WTC11 (cell line): ENCODE data around the gene CD9. TPM values are rescaled to one million over a fixed set of nuclear protein-coding genes. Genes with fewer than 3 reads are reported as not detected.
A peak's percentile ranks its signal among the peaks of the same experiment; 100 is the strongest.

Source experiments
- ATAC-seq: fragments of 200-7000 bp; cut with Tn5 transposase; 2 replicates; pipeline ENCODE4 v1.10.0; 2021; ENCODE audit warnings: mild to moderate bottlenecking, moderate library complexity
- CTCF ChIA-PET: fragments of 300-600 bp; sonication (Branson Sonifier 250); formaldehyde crosslinking; loops from one replicate; lab custom pipeline; 2021; ENCODE audit warnings: antibody characterized with exemption; lab: Charles Lee
- POLR2A ChIA-PET: fragments of 350-600 bp; sonication (Branson Sonifier 250); formaldehyde crosslinking; loops from one replicate; lab custom pipeline; 2021; ENCODE audit warnings: antibody characterized with exemption; lab: Charles Lee
- DNase-seq: peaks from one replicate; pipeline ENCODE4 v3.0.0; 2021; ENCODE audit warnings: low spot score
- H3K27ac Mint-ChIP-seq: 2 replicates; pipeline ENCODE4 v1.8.0; 2021; ENCODE audit warnings: mixed read lengths
- H3K27me3 Mint-ChIP-seq: 2 replicates; pipeline ENCODE4 v1.8.0; 2021; ENCODE audit warnings: low read depth, mild to moderate bottlenecking, moderate library complexity, mixed read lengths
- H3K36me3 Mint-ChIP-seq: 2 replicates; pipeline ENCODE4 v1.8.0; 2021; ENCODE audit warnings: mixed read lengths
- H3K4me1 Mint-ChIP-seq: 2 replicates; pipeline ENCODE4 v1.8.0; 2022; ENCODE audit warnings: mixed read lengths
- H3K4me3 Mint-ChIP-seq: 2 replicates; pipeline ENCODE4 v1.8.0; 2021; ENCODE audit warnings: mild to moderate bottlenecking, moderate library complexity, mixed read lengths
- H3K9me3 Mint-ChIP-seq: 2 replicates; pipeline ENCODE4 v1.8.0; 2021; ENCODE audit warnings: mixed read lengths
- CREB1 ChIP-seq: sonication (generic); formaldehyde crosslinking; IDR thresholded peaks from 2 replicates; pipeline ENCODE4 v1.8.0; 2023; ENCODE audit warnings: mild to moderate bottlenecking, missing genetic modification reagents
- EMX1 ChIP-seq: fragments of 250-450 bp; sonication (Bioruptor Pico); IDR thresholded peaks from 2 replicates; pipeline ENCODE4 v1.8.0; 2021; ENCODE audit warnings: mild to moderate bottlenecking
- GTF2I ChIP-seq: fragments of 250-450 bp; sonication (Bioruptor Pico); conservative IDR thresholded peaks from 2 replicates; pipeline ENCODE4 v1.4.0; 2021; ENCODE audit warnings: mild to moderate bottlenecking
- HMGA2 ChIP-seq: fragments of 250-450 bp; sonication (Bioruptor Pico); IDR thresholded peaks from 2 replicates; pipeline ENCODE4 v1.4.0; 2021; ENCODE audit warnings: mild to moderate bottlenecking, moderate library complexity
- NFE2L1 ChIP-seq: sonication (generic); formaldehyde crosslinking; IDR thresholded peaks from 2 replicates; pipeline ENCODE4 v1.8.1; 2023; ENCODE audit warnings: missing genetic modification reagents
- NR3C1 ChIP-seq: sonication (generic); formaldehyde crosslinking; conservative IDR thresholded peaks from 2 replicates; pipeline ENCODE4 v1.8.1; 2023; ENCODE audit warnings: low read depth, mild to moderate bottlenecking, missing genetic modification reagents
- PRRX2 ChIP-seq: fragments of 250-450 bp; sonication (Bioruptor Pico); IDR thresholded peaks from 2 replicates; pipeline ENCODE4 v1.8.0; 2021; ENCODE audit warnings: mild to moderate bottlenecking
- SMAD4 ChIP-seq: sonication (generic); formaldehyde crosslinking; IDR thresholded peaks from 2 replicates; pipeline ENCODE4 v1.8.0; 2022; ENCODE audit warnings: mild to moderate bottlenecking, missing genetic modification reagents
- SOX15 ChIP-seq: fragments of 250-450 bp; sonication (Bioruptor Pico); IDR thresholded peaks from 2 replicates; pipeline ENCODE4 v1.9.0; 2021; ENCODE audit warnings: mild to moderate bottlenecking
- SP1 ChIP-seq: sonication (generic); formaldehyde crosslinking; conservative IDR thresholded peaks from 2 replicates; pipeline ENCODE4 v1.8.1; 2022; ENCODE audit warnings: missing genetic modification reagents
- TP53 ChIP-seq: sonication (generic); formaldehyde crosslinking; IDR thresholded peaks from 2 replicates; pipeline ENCODE4 v1.8.1; 2023; ENCODE audit warnings: mild to moderate bottlenecking, missing genetic modification reagents
- ZBTB21 ChIP-seq: sonication (generic); formaldehyde crosslinking; IDR thresholded peaks from 2 replicates; pipeline ENCODE4 v1.8.1; 2023; ENCODE audit warnings: mild to moderate bottlenecking, missing genetic modification reagents, borderline replicate concordance
- ZBTB43 ChIP-seq: sonication (generic); formaldehyde crosslinking; IDR thresholded peaks from 2 replicates; pipeline ENCODE4 v1.8.1; 2023; ENCODE audit warnings: mild to moderate bottlenecking, missing genetic modification reagents
- ZNF121 ChIP-seq: sonication (generic); formaldehyde crosslinking; IDR thresholded peaks from 2 replicates; pipeline ENCODE4 v1.8.0; 2023; ENCODE audit warnings: missing genetic modification reagents
- ZNF219 ChIP-seq: sonication (generic); formaldehyde crosslinking; IDR thresholded peaks from 2 replicates; pipeline ENCODE4 v1.8.0; 2023; ENCODE audit warnings: missing genetic modification reagents, mild to moderate bottlenecking, borderline replicate concordance
- ZNF317 ChIP-seq: sonication (generic); formaldehyde crosslinking; IDR thresholded peaks from 2 replicates; pipeline ENCODE4 v1.8.1; 2023; ENCODE audit warnings: low read depth, mild to moderate bottlenecking, moderate library complexity, missing genetic modification reagents, borderline replicate concordance
- ZNF423 ChIP-seq: fragments of 250-450 bp; sonication (Bioruptor Pico); IDR thresholded peaks from 2 replicates; pipeline ENCODE4 v2.1.2; 2022; ENCODE audit warnings: mild to moderate bottlenecking, moderate library complexity
- total RNA-seq: library from RNA; stranded (reverse); gene quantifications from 3 replicates; pipeline ENCODE4 v1.2.3, GENCODE V29; 2021
- TF ChIP-seq, protein P1 (sequence below): sonication (generic); formaldehyde crosslinking; IDR thresholded peaks from 2 replicates; pipeline ENCODE4 v1.8.0; 2022; ENCODE audit warnings: mild to moderate bottlenecking, missing genetic modification reagents
- TF ChIP-seq, protein P2 (sequence below): sonication (generic); formaldehyde crosslinking; IDR thresholded peaks from 2 replicates; pipeline ENCODE4 v1.8.1; 2023; ENCODE audit warnings: mild to moderate bottlenecking, moderate library complexity, missing genetic modification reagents
- TF ChIP-seq, protein P3 (sequence below): fragments of 250-450 bp; sonication (Bioruptor Pico); IDR thresholded peaks from 2 replicates; pipeline ENCODE4 v1.9.0; 2021; ENCODE audit warnings: mild to moderate bottlenecking
- TF ChIP-seq, protein P4 (sequence below): sonication (generic); formaldehyde crosslinking; IDR thresholded peaks from 2 replicates; pipeline ENCODE4 v1.8.1; 2023; ENCODE audit warnings: mild to moderate bottlenecking, missing genetic modification reagents, moderate library complexity

Gene CD9
- total RNA-seq, 1 experiment from 2014 or later = 260 TPM

DNA sequence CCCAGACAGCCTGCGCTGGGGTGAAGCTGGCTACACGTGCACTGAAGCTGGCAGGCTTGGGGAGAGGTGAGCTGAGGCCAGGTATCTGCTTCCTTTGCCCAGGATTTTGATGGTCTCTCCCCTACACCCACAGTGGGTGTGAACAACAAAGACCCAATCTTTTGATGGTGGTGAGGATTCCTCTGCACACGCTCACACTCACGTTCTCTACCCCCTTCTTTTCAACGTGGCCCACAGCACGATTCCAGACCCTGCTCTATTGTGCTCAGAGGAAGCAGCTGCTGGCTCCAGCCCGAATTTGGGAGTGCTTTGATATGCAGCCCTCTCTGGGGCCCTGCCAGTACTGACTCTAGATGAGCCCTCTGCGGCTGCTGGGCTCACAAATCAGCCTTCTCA is 4.9 kb downstream of the CD9 start (continued):
- TF ChIP-seq, protein P1, sequence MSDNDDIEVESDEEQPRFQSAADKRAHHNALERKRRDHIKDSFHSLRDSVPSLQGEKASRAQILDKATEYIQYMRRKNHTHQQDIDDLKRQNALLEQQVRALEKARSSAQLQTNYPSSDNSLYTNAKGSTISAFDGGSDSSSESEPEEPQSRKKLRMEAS (CRISPR knock-in tag) = peak; percentile 86
- TF ChIP-seq ZNF121 (CRISPR knock-in tag) (no peak), ZBTB43 (CRISPR knock-in tag) (peak; percentile 98), SP1 (CRISPR knock-in tag) (0 out of 2 replicates have a peak, but pooled peaks have one; percentile 40)
- TF ChIP-seq, protein P2, sequence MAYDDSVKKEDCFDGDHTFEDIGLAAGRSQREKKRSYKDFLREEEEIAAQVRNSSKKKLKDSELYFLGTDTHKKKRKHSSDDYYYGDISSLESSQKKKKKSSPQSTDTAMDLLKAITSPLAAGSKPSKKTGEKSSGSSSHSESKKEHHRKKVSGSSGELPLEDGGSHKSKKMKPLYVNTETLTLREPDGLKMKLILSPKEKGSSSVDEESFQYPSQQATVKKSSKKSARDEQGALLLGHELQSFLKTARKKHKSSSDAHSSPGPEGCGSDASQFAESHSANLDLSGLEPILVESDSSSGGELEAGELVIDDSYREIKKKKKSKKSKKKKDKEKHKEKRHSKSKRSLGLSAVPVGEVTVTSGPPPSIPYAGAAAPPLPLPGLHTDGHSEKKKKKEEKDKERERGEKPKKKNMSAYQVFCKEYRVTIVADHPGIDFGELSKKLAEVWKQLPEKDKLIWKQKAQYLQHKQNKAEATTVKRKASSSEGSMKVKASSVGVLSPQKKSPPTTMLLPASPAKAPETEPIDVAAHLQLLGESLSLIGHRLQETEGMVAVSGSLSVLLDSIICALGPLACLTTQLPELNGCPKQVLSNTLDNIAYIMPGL (CRISPR knock-in tag) = no peak
- TF ChIP-seq, protein P3, sequence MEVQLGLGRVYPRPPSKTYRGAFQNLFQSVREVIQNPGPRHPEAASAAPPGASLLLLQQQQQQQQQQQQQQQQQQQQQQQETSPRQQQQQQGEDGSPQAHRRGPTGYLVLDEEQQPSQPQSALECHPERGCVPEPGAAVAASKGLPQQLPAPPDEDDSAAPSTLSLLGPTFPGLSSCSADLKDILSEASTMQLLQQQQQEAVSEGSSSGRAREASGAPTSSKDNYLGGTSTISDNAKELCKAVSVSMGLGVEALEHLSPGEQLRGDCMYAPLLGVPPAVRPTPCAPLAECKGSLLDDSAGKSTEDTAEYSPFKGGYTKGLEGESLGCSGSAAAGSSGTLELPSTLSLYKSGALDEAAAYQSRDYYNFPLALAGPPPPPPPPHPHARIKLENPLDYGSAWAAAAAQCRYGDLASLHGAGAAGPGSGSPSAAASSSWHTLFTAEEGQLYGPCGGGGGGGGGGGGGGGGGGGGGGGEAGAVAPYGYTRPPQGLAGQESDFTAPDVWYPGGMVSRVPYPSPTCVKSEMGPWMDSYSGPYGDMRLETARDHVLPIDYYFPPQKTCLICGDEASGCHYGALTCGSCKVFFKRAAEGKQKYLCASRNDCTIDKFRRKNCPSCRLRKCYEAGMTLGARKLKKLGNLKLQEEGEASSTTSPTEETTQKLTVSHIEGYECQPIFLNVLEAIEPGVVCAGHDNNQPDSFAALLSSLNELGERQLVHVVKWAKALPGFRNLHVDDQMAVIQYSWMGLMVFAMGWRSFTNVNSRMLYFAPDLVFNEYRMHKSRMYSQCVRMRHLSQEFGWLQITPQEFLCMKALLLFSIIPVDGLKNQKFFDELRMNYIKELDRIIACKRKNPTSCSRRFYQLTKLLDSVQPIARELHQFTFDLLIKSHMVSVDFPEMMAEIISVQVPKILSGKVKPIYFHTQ = no peak

- no peak for ATAC-seq
- no peaks in the 10 kb centered on the region for H3K9me3 Mint-ChIP-seq
- ChIA-PET POLR2A (interaction anchor here (0.8 to 2.3 kb wide), 2 partner anchors 9 to 19 kb away, joined by 4 to 25 read pairs; no protein-coding TSS in a partner anchor), CTCF (interaction anchor here (0.6 to 16.4 kb wide), 7 partner anchors 9 to 168 kb away, joined by 3 to 431 read pairs (median 6); no protein-coding TSS in a partner anchor)
- H3K4me1 Mint-ChIP-seq = peaks cover 93% of the 10 kb centered on the region
- no peak for DNase-seq
- peaks cover 42% of the 10 kb centered on the region for H3K36me3 Mint-ChIP-seq
- peak overlapping the region; percentile 33 for H3K4me3 Mint-ChIP-seq
- TF ChIP-seq ZNF423 = no peak
- peak overlapping the region; percentile 98 for H3K27ac Mint-ChIP-seq
- no peaks in the 10 kb centered on the region for H3K27me3 Mint-ChIP-seq
Observed at GRCh38 chr12:6205761-6206160, 5.6 kb downstream of the CD9 start.

DNA sequence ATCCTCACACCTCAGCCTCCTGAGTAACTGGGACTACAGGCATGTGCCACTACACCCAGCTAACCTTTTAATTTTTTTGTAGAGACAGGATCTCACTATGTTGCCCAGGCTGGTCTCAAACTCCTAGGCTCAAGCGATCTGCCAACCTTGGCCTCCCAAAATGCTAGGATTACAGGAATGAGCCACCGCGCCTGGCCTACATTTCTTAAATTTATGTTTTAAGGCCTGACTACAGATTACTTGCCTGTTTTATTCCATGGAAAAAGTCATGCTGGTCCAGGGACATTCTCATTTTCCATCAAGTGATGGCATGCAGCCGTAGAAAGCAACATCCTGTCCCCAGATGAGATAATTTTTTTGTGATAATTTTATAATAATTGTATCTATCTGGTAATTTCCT is 6.1 kb downstream of the CD9 start:
- POLR2A ChIA-PET = interaction anchor here (2.3 kb wide), 1 partner anchor 8 kb away, joined by 25 read pairs; no protein-coding TSS in a partner anchor
- Mint-ChIP-seq H3K27me3 (no peaks in the 10 kb centered on the region), H3K36me3 (peaks cover 44% of the 10 kb centered on the region), H3K4me3 (no peak overlapping the region)
- TF ChIP-seq ZNF121 (CRISPR knock-in tag) = peak; percentile 83
- TF ChIP-seq, protein P4, sequence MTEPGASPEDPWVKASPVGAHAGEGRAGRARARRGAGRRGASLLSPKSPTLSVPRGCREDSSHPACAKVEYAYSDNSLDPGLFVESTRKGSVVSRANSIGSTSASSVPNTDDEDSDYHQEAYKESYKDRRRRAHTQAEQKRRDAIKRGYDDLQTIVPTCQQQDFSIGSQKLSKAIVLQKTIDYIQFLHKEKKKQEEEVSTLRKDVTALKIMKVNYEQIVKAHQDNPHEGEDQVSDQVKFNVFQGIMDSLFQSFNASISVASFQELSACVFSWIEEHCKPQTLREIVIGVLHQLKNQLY (CRISPR knock-in tag) = no peak
- TF ChIP-seq, all 79 proteins: peak for 1
- no peak for DNase-seq
- Mint-ChIP-seq H3K4me1 (peaks cover 95% of the 10 kb centered on the region), H3K9me3 (no peaks in the 10 kb centered on the region), H3K27ac (peak overlapping the region; percentile 98; the same call in 1 of the 2 replicates)
- CTCF ChIA-PET = interaction anchor here (0.6 to 16.4 kb wide), 8 partner anchors 9 to 169 kb away, joined by 3 to 431 read pairs (median 12); no protein-coding TSS in a partner anchor
- ATAC-seq = no peak

DNA sequence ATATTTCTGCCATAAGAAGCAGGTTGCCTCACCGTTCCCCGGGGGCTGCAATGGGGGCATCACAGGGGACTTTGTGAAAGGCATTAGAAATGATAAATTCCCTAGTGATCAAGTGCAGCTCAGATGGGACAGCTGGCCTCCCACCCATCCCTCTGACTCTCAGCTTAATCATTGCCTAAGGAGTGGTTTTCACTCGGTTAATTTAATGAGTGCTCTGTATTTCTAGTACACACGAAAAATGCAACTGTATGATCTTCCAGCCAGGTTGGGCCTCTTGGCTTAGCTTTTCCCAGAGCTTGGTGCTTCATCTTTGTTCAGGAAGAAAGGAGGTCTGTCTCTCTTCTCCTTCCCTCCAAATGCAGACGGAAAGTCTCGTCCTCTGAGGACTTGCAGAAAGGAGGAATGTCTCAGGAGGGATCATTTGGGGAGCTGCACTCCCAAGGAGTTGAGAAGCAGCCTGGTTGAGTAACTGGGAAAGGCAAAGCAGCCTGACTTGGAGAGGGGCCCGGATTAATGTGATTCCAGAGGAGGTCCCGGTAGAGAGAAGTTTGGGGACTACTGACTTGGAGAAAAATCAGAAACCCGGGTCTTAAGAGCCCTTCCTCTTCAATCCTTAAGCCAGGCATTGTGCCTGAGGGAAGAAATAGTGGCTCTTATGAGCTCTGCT is 7.2 kb downstream of the CD9 start:
- no peak overlapping the region for H3K4me3 Mint-ChIP-seq
- POLR2A ChIA-PET = interaction anchor here (0.6 to 1.1 kb wide), 2 partner anchors 12 to 128 kb away, joined by 4 read pairs; no protein-coding TSS in a partner anchor
- ATAC-seq = no peak
- no peaks in the 10 kb centered on the region for H3K27me3 Mint-ChIP-seq
- peaks cover 95% of the 10 kb centered on the region for H3K4me1 Mint-ChIP-seq
- CTCF ChIA-PET = interaction anchor here (0.6 to 16.4 kb wide), 5 partner anchors 8 to 77 kb away, joined by 3 to 431 read pairs (median 5); no protein-coding TSS in a partner anchor
- H3K36me3 Mint-ChIP-seq = peaks cover 47% of the 10 kb centered on the region
- no peaks in the 10 kb centered on the region for H3K9me3 Mint-ChIP-seq
- DNase-seq = no peak
- H3K27ac Mint-ChIP-seq = peak overlapping the region; percentile 96
- TF ChIP-seq EMX1 (CRISPR knock-in tag) (no peak), ZNF121 (CRISPR knock-in tag) (no peak), SMAD4 (CRISPR knock-in tag) (no peak), HMGA2 (CRISPR knock-in tag) (no peak), SOX15 (CRISPR knock-in tag) (no peak), ZBTB43 (CRISPR knock-in tag) (no peak), TP53 (CRISPR knock-in tag) (no peak), PRRX2 (CRISPR knock-in tag) (no peak), ZNF219 (CRISPR knock-in tag) (no peak), GTF2I (CRISPR knock-in tag) (no peak), CREB1 (CRISPR knock-in tag) (no peak), NFE2L1 (CRISPR knock-in tag) (no peak), ZBTB21 (CRISPR knock-in tag) (no peak), ZNF317 (CRISPR knock-in tag) (no peak), NR3C1 (CRISPR knock-in tag) (no peak)
